Measurements from ENCODE around the gene PRPSAP1. TPM values are rescaled to one million over a fixed set of nuclear protein-coding genes. Genes with fewer than 3 reads are reported as not detected.
"Not testable (repeated sequence)": the region's sequence is repeated elsewhere in the genome, so short reads cannot be mapped to it uniquely, and the experiment has no call there.

PRPSAP1 gene
- polyA plus RNA-seq, 1 donor, result 36.3 TPM

DNA sequence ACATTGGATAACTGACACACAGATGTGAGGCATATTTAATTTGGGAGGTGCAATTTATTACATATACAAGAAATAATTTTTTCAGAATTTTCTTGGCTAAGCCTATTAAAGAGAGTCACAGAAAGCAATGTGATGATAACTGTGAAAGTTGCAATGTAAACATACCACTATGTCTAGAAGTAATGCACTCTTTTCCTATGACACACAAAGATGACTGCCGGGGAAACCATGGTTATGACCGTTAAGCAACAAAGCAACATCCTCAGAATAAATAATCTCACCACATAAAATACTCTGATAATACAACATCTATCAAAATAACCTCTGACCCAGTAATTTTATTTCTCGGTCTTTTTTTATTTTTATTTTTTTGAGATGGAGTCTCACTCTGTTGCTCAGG is 35.1 kb downstream of the PRPSAP1 start:
- DNase-seq, result no peak

GRCh38 chr17:76317535-76317934 is 36.2 kb downstream of the PRPSAP1 start:
- no peak for DNase-seq

- DNase-seq, result no peak
Observed at GRCh38 chr17:76314392-76315227, 39.1 kb downstream of the PRPSAP1 start.

GRCh38 chr17:76312735-76313134 is 41.0 kb downstream of the PRPSAP1 start:
- no peak for DNase-seq

DNA sequence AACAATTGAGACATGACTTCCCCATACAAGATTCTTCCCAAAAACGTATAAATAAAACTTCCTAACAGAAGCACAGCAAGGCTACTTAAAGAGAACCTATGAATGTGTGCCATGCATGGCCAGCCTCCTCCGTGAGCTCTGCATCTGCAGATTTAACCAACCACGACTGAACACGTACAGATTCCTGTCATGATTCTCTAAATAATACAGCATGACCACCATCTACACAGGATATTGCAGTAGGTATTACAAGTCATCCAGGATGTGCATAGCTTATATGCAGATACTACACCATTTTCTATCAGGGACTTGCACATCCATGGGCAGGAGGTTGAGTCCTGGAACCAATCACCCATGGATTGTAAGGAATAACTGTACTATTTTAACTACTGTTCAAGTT is 44.3 kb downstream of the PRPSAP1 start:
- no peak for DNase-seq

DNA sequence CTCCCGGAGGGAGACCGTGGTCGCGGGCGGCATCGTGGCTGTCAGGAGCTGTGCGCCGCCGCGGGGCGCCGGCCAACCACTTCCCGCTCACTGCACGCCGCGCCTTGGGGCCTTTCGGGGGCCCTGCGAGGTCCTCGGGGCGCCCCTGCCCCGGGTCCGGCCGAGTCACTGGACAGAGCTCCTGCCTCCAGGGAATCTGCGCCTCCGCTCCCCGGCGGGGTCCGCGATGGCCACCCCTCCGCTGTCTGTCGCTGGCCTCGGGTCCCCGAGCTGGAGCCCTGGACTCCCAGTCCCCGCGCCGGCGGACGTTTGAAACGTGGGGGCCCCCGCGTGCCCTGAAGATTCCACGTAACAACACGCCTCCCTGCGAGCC is 45.8 kb downstream of the PRPSAP1 start, which contains the start of gene QRICH2:
QRICH2 (minus strand) TSS at position 311 of the 373 bp plus-strand sequence; CDS start at position 33, 278 bp downstream.
- no peak for DNase-seq

DNA sequence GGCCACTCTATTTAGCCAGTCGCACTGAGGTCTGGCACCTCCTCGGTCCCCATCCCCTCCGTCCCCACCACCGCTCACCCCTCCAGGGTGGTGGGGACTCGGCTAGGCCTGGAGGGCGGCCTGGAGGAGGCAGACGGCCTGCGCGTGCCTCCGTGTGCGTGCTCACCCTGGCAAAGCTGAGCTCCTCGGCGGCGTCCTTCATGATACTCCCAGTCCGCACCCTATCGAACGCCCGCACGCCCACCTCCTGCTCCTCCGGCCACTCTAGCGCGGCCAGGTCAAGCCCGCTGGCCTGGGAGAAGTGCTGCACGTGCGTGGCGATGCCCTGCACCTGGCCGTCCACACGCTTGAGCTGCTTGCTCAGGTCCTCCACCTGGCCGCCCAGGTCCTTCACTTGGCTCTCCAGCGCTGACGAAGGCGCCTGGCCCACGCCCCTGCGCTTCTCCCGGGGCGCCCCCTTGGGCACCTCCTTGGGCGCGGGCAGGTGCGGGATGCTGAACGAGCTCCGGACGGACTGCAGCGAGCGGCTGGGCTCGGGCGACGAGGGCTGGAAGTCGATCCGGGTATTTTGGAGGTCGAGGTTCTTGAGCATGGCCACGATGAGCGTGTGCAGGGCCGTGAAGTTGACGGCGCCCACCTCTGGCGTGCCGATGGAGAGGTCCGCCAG is 46.3 kb downstream of the PRPSAP1 start:
- DNase-seq, result no peak

- DNase-seq, result not testable (repeated sequence)
Observed at GRCh38 chr17:76305135-76305454, 48.6 kb downstream of the PRPSAP1 start.

DNA sequence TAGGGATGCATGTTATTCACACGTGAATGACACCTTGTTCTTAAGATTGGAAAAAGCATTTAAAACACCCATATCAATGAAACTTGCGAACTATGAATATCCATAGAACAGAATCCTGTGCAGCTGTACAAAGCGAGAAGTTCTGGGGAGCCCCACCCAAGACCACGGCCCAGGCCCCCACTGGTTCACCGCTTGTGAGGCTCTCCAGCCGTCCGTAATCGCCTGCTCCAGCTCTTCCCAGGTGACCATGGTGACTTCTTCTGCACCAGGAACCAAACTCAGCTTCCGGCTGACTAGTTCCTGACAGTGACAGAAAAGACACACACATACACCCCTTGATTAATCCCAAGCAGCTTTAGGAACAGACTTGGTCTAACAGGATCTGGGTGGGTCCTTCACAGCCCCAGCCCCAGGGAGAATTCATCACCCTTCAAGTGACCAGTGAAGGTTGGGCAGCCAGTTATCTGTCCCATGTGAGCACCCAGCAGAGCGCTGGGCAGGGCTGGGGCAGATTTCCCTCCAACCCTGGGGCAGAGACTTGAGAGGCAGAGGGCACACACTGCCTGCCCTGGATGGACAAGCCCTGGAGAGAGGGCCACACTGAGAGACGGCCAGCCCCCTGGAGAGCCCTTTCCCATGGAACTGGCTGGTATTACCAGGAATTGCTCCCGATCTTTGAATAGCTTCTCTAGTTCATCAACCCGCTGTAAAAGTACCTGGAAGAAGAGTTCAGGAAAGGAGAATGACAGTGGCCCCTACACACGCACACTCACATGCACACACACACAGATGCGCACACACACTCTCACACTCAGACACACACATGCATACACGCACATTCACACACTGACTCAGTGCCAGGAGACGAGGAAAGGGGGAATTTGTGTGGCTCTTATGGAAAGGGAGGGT is 49.2 kb downstream of the PRPSAP1 start:
- DNase-seq, result no peak

DNA sequence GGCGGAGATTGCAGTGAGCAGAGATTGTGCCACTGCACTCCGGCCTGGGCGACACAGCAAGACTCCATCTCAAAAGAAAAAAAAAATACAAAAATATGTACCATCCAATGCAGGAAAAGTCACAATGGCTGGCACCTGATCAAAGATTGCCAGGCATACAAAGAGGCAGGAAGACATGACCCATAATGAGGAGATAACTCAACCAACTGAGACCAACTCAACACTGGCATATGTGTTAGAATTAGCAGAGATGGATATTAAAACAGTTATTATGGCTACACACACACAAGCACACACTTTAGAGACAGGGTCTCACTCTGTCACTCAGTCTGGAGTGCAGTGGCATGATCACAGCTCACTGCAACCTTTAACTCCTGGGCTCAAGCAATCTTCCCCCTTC is 56.3 kb downstream of the PRPSAP1 start:
- DNase-seq, result no peak

- DNase-seq, result no peak
Observed at GRCh38 chr17:76296889-76297288, 56.8 kb downstream of the PRPSAP1 start.

DNA sequence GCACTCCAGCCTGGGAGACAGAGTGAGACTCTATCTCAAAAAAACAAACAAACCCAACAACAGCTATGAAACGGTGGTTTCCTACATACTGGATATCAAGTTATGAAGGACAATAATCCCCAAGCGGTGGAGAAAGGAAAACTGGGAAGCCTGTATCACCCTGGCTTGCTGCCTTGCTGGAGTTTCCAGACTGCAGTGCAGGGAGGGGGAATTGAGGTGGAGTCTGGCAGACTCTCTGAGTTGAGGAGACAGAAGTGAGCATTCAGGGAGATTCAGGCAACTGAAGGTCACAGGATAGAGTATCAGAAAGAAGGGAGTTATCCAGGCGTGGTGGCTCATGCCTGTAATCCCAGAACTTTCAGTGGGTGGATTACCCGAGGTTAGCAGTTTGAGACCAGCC is 57.5 kb downstream of the PRPSAP1 start:
- peak; percentile 75 for DNase-seq

DNA sequence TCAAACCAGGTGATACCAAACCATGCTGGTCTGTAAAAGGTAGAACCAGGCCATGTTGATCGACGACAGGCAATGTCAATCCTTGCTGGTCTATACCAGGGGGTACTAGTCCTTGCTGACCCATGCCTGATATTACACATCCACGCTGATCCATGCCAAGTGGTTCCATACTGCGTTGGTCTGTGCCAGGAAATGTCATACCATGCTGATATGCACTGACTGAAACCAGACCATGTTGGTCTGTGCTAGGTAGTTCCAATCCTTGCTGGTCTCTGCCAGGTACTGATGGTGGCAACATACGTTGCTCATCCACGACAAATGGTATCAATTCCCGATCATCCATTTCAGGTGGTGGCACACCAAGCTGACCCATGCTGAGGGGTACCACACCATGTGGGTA is 60.6 kb downstream of the PRPSAP1 start:
- no peak for DNase-seq

- no peak for DNase-seq
Observed at GRCh38 chr17:76292567-76292966, 61.1 kb downstream of the PRPSAP1 start.

DNA sequence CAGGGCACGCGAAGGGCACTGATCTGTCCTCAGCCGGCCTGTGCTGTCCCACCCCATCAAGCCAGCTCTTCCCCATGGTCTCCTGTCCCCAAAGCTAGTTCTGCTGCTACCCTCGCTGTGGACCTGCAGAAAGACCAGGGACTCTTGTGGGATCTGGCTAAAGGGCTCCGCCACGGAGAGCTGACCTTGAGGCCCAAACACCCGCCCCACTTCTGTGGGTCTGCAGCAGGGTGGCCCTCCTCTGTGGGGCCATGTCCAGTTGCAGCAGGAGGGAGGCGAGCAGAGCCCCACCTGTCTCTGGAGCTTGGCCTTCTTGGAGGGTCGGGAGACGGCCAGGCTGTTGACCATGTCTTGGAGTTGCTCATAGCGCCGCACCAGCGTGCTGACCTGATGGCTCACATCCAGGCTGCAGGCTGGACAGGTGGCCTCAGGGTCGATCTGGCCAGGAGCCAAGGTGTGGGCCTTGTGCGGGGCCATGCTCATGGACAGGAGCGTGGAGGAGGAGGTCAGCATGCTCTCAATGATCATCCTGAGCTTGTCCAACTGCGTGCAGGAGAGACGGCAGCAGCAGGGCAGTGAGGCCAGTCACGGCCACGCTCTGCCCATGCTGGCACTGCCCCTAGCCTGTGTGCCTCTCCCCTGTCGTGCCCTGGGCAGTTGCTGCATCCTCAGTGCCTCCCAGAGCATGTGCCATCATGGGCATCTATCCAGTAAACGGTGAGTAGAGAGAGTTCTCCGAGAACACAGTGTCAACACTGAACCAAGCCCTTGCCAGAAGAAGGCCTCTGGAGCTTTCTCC is 71.9 kb downstream of the PRPSAP1 start:
- DNase-seq, result no peak

DNA sequence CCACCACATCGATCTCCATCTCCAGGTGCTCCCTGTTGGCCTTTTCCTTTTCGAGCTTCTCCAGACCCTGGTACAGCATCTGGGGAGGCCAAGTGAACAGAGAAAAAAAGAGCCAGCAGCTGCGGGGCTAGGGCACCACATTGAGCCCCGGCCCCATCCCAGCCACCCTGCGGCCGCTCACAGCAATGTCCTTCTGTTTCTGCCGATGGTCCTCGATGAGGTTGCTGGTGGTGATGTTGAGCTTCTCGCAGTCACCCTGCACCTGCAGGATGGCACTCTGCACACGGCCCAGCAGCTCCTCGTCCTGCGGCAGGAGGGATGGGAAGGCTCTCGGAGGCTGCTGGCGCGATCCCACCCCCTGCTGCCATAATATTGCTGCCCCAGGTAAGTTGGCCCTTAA is 73.1 kb downstream of the PRPSAP1 start:
- no peak for DNase-seq

DNA sequence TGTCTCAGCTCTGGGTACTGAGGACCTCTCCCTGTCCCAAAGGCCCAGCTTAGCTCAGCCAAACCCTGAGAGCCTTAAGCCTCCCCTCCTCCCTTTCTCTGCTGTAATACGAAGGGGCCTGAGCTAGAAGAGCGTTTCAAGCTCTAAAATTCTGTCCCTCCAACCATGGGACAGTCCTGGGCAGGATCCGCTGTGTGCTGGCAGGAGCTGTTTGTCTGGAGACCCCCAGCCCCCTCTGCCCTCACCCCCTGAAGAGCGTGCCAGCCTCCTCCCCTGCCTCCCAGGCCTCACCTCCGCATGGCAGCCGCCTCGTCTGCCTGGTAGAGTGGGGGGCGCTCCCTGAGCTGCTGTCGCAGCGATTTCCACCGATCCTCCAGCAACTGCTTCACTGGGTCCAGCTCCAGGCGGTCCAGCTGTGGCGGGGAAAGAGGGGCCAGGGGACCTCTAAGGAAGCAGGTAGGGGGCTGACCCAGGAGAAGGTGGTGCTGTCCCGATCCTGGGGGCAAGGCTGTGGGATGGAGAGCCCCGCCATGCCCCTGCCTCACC is 73.9 kb downstream of the PRPSAP1 start:
- no peak for DNase-seq

DNA sequence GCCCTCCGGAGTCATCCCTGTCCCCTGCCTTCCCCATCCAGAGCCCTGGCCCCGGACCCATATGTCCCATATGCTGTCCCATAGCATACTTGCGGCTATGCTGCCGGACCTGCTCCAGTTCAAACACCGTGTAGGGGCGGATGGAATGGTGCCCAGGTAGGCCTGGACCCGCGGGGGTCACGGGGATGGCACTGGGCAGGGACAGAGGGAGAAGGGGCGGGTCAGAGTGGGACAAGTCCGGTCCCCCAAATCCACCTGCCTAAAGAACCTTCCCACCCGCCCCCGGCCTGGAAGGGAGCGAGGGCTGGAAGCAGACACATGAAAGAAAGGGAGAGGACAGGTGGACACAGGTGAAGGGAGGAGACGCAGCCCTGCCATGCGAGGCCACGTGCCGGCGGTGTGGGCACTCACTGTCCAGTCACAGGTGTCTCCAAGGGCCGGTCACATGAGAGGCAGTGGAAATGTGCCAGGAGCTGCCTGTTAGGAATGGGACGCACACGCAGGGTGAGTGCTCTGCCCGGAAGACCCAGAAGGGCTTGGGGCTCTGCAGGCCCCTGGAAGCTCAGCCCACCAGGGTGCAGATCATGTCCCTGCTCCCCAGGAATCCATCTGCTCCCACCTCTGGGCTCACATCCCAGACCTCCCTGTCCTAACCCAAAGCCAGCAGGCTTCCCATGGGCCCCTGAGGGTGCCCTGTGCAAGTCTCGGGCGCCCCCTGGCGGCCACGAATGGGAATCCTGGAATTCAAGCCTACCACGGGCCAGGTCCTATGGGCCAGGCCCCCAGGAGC is 74.6 kb downstream of the PRPSAP1 start:
- peak; percentile 88 for DNase-seq

GRCh38 chr17:76278268-76278908 is 75.3 kb downstream of the PRPSAP1 start:
- DNase-seq, result no peak

All from hindlimb muscle (tissue), 1 donor.